Measurements from ENCODE around the gene NRG3.
A peak's percentile ranks its signal among the peaks of the same experiment; 100 is the strongest.

Gene NRG3

GRCh38 chr10:82497439-82497838, 622.4 kb downstream of the NRG3 start:
- peak; percentile 47; the same call in 2 of the 3 replicates for ATAC-seq
- TF ChIP-seq CSRNP3 (CRISPR knock-in tag; IDR thresholded peaks at IDR 0.05) (no peak), ZNF8 (CRISPR knock-in tag; IDR thresholded peaks at IDR 0.05) (no peak), PATZ1 (CRISPR knock-in tag; IDR thresholded peaks at IDR 0.05; ENCODE audit: borderline replicate concordance) (no peak), TCF4 (CRISPR knock-in tag; IDR thresholded peaks at IDR 0.05; ENCODE audit: borderline replicate concordance) (0 out of 2 replicates have a peak, but pooled peaks have one; percentile 16), ISL1 (CRISPR knock-in tag; IDR thresholded peaks at IDR 0.05) (peak; percentile 42)

GRCh38 chr10:82498976-82499375, 624.0 kb downstream of the NRG3 start:
- no peak for TF ChIP-seq TCF4 (CRISPR knock-in tag; IDR thresholded peaks at IDR 0.05; ENCODE audit: borderline replicate concordance)
- no peak for TF ChIP-seq PPARA (CRISPR knock-in tag; IDR thresholded peaks at IDR 0.05; ENCODE audit: borderline replicate concordance)
- TF ChIP-seq ZFP3 (CRISPR knock-in tag; IDR thresholded peaks at IDR 0.05): no peak
- no peak for TF ChIP-seq ZNF565 (CRISPR knock-in tag; conservative IDR thresholded peaks at IDR 0.05; ENCODE audit: low read depth)
- no peak for TF ChIP-seq OSR1 (CRISPR knock-in tag; IDR thresholded peaks at IDR 0.05)
- no peak for TF ChIP-seq ARNTL (CRISPR knock-in tag; IDR thresholded peaks at IDR 0.05; ENCODE audit: borderline replicate concordance, low read depth)
- no peak for TF ChIP-seq BACH2 (CRISPR knock-in tag; IDR thresholded peaks at IDR 0.05; ENCODE audit: borderline replicate concordance)
- no peak for TF ChIP-seq ESRRG (CRISPR knock-in tag; IDR thresholded peaks at IDR 0.05)
- TF ChIP-seq ZNF70 (CRISPR knock-in tag; IDR thresholded peaks at IDR 0.05): no peak
- TF ChIP-seq ZFP30 (CRISPR knock-in tag; IDR thresholded peaks at IDR 0.05): no peak
- TF ChIP-seq SNAI2 (CRISPR knock-in tag; IDR thresholded peaks at IDR 0.05): no peak
- no peak for TF ChIP-seq RARB (CRISPR knock-in tag; IDR thresholded peaks at IDR 0.05)
- ATAC-seq: no peak

- peak; percentile 33; the same call in 2 of the 3 replicates for ATAC-seq
- no peak for TF ChIP-seq TOX (CRISPR knock-in tag; IDR thresholded peaks at IDR 0.05; ENCODE audit: borderline replicate concordance)
- no peak for TF ChIP-seq ZC3H10 (CRISPR knock-in tag; IDR thresholded peaks at IDR 0.05)
- TF ChIP-seq BACH2 (CRISPR knock-in tag; IDR thresholded peaks at IDR 0.05; ENCODE audit: borderline replicate concordance): no peak
- TF ChIP-seq RARB (CRISPR knock-in tag; IDR thresholded peaks at IDR 0.05): no peak
- no peak for TF ChIP-seq OSR1 (CRISPR knock-in tag; IDR thresholded peaks at IDR 0.05)
- TF ChIP-seq PPARA (CRISPR knock-in tag; IDR thresholded peaks at IDR 0.05; ENCODE audit: borderline replicate concordance): no peak
- TF ChIP-seq ESRRG (CRISPR knock-in tag; IDR thresholded peaks at IDR 0.05): no peak
- TF ChIP-seq CSDC2 (CRISPR knock-in tag; IDR thresholded peaks at IDR 0.05): no peak
- no peak for TF ChIP-seq CSRNP3 (CRISPR knock-in tag; IDR thresholded peaks at IDR 0.05)
- no peak for TF ChIP-seq ZNF565 (CRISPR knock-in tag; conservative IDR thresholded peaks at IDR 0.05; ENCODE audit: low read depth)
- TF ChIP-seq POU6F1 (CRISPR knock-in tag; IDR thresholded peaks at IDR 0.05; ENCODE audit: borderline replicate concordance, low read depth): no peak
Measured at GRCh38 chr10:82505009-82505408, 630.0 kb downstream of the NRG3 start.

GRCh38 chr10:82506680-82507376, 631.8 kb downstream of the NRG3 start:
- TF ChIP-seq POU6F1 (CRISPR knock-in tag; IDR thresholded peaks at IDR 0.05; ENCODE audit: borderline replicate concordance, low read depth) (no peak), RARB (CRISPR knock-in tag; IDR thresholded peaks at IDR 0.05) (no peak), TSHZ2 (CRISPR knock-in tag; IDR thresholded peaks at IDR 0.05) (no peak), CREB5 (CRISPR knock-in tag; IDR thresholded peaks at IDR 0.05; ENCODE audit: low read depth) (no peak), ESRRG (CRISPR knock-in tag; IDR thresholded peaks at IDR 0.05) (no peak), ZFP30 (CRISPR knock-in tag; IDR thresholded peaks at IDR 0.05) (no peak)
- no peak for ATAC-seq
